LHCN-M2 (cell line): ENCODE data around the gene MATN4. TPM values are rescaled to one million over a fixed set of nuclear protein-coding genes. Genes with fewer than 3 reads are reported as not detected.
A peak's percentile ranks its signal among the peaks of the same experiment; 100 is the strongest.
"Not testable (repeated sequence)": the region's sequence is repeated elsewhere in the genome, so short reads cannot be mapped to it uniquely, and the experiment has no call there.

ENCODE experiments used
- DNase-seq: peaks from one replicate; pipeline ENCODE4 v3.0.0-alpha.2; 2012; ENCODE audit warnings: low read depth
- polyA plus RNA-seq: library from polyadenylated mRNA; unstranded; fragments of >200 nt; gene quantifications from one replicate; pipeline ENCODE4 v1.2.1, GENCODE V29; 2012; ENCODE audit warnings: missing spikeins
- total RNA-seq: library from RNA; depleted of rRNA; stranded (reverse); fragments of >200 nt; gene quantifications from 2 replicates; pipeline ENCODE4 v1.2.3, GENCODE V29; 2014; rRNA removed

MATN4 gene
- total RNA-seq: 0.23 TPM in 1 of 2 replicates, not detected in the other
- polyA plus RNA-seq: 0.05 TPM

- DNase-seq: no peak
Measured at GRCh38 chr20:45308117-45308778, at the start of gene MATN4. Gene MATN4 (minus strand): TSS chr20:45308299. CDS start chr20:45305582, 2,717 bp downstream.

GRCh38 chr20:45355209-45356084 lies 47.3 kb upstream of the MATN4 start:
- peak; percentile 75 for DNase-seq

- peak; percentile 51 for DNase-seq
Measured at GRCh38 chr20:45354423-45355208, 46.5 kb upstream of the MATN4 start.

GRCh38 chr20:45353746-45354145 lies 45.6 kb upstream of the MATN4 start:
- DNase-seq: no peak

GRCh38 chr20:45352729-45353128 lies 44.6 kb upstream of the MATN4 start:
- DNase-seq: no peak

- DNase-seq: not testable (repeated sequence)
Measured at GRCh38 chr20:45350795-45351194, 42.7 kb upstream of the MATN4 start.

- DNase-seq: no peak
Measured at GRCh38 chr20:45350217-45350616, 42.1 kb upstream of the MATN4 start.

- no peak for DNase-seq
Measured at GRCh38 chr20:45347936-45348778, 40.1 kb upstream of the MATN4 start, which contains the start of gene SDC4. Gene SDC4 (minus strand): TSS chr20:45348424. CDS start chr20:45348384, 40 bp downstream.

- DNase-seq: no peak
Measured at GRCh38 chr20:45347297-45347935, 39.3 kb upstream of the MATN4 start.

- DNase-seq: no peak
Measured at GRCh38 chr20:45346851-45347250, 38.8 kb upstream of the MATN4 start.

- DNase-seq: no peak
Measured at GRCh38 chr20:45346291-45346718, 38.2 kb upstream of the MATN4 start.

GRCh38 chr20:45345104-45345936 lies 37.2 kb upstream of the MATN4 start:
- DNase-seq: no peak

GRCh38 chr20:45344168-45344860 lies 36.2 kb upstream of the MATN4 start:
- DNase-seq: peak; percentile 87

GRCh38 chr20:45343532-45344167 lies 35.6 kb upstream of the MATN4 start:
- DNase-seq: no peak

GRCh38 chr20:45342855-45343531 lies 34.9 kb upstream of the MATN4 start:
- DNase-seq: no peak

- no peak for DNase-seq
Measured at GRCh38 chr20:45341939-45342854, 34.1 kb upstream of the MATN4 start.

GRCh38 chr20:45341579-45341938 lies 33.5 kb upstream of the MATN4 start:
- DNase-seq: no peak
